Measurements from ENCODE around the gene DNAJC5.
"Not testable (repeated sequence)": the region's sequence is repeated elsewhere in the genome, so short reads cannot be mapped to it uniquely, and the experiment has no call there.

DNAJC5 gene

DNA sequence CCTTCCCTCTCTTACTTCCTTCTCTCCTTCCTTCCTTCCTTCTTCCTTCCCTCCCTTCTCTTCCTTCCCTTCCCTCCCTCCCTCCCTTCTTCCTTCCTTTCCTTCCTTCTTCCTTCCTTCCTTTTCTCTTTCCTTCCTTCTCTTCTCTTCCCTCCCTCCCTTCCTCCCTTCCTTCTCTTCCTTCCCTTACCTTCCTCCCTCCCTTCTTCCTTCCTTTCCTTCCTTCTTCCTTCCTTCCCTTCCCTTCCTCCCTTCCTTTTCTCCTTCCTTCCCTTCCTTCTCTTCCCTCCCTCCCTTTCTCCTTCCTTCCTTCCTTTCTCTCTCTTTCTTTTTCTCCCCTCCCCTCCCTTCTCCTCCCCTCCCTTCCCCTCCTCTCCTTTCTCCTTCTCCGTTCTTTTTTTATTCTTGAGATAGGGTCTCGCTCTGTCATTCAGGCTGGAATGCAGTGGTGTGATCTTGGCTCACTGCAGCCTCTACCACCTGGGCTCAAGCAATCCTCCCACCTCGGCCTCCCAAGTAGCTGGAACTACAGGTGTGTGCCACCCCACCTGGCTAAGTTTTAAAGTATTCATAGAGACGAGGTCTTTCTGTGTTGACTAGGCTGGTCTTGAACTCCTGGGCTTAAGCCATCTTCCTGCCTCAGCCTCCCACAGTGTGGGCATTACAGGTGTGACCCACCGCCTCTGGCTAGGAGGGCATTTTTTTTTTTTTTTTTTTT, 75.9 kb downstream of the DNAJC5 start:
- DNase-seq = no peak
- peaks cover 10% of the 10 kb centered on the region for H3K36me3 Mint-ChIP-seq
- CTCF ChIA-PET = no interaction called here
- H3K27me3 Mint-ChIP-seq = peaks cover 19% of the 10 kb centered on the region
- no peak overlapping the region for H3K27ac Mint-ChIP-seq
- peak overlapping the region; percentile 68 for H3K4me3 Mint-ChIP-seq
- peaks cover 39% of the 10 kb centered on the region for H3K4me1 Mint-ChIP-seq
- no peaks in the 10 kb centered on the region for H3K9me3 Mint-ChIP-seq

- Mint-ChIP-seq H3K36me3 (peaks cover 15% of the 10 kb centered on the region), H3K27me3 (peaks cover 19% of the 10 kb centered on the region), H3K4me1 (peaks cover 50% of the 10 kb centered on the region)
- CTCF ChIA-PET = interaction anchor here (0.7 to 0.8 kb wide), 2 partner anchors 8 to 346 kb away, joined by 3 read pairs; no protein-coding TSS in a partner anchor
- not testable (repeated sequence) for H3K9me3 Mint-ChIP-seq, DNase-seq, H3K4me3 Mint-ChIP-seq, H3K27ac Mint-ChIP-seq
Measured at GRCh38 chr20:63971960-63972311, 77.0 kb downstream of the DNAJC5 start.

- Mint-ChIP-seq H3K4me3 (no peak overlapping the region), H3K4me1 (peaks cover 56% of the 10 kb centered on the region), H3K27ac (no peak overlapping the region), H3K27me3 (peaks cover 19% of the 10 kb centered on the region), H3K9me3 (no peaks in the 10 kb centered on the region), H3K36me3 (peaks cover 16% of the 10 kb centered on the region)
- no peak for DNase-seq
- CTCF ChIA-PET = interaction anchor here (0.7 to 1.8 kb wide), 7 partner anchors 8 to 433 kb away, joined by 3 to 7 read pairs (median 4); no protein-coding TSS in a partner anchor
Measured at GRCh38 chr20:63972312-63973159, 77.6 kb downstream of the DNAJC5 start.

DNA sequence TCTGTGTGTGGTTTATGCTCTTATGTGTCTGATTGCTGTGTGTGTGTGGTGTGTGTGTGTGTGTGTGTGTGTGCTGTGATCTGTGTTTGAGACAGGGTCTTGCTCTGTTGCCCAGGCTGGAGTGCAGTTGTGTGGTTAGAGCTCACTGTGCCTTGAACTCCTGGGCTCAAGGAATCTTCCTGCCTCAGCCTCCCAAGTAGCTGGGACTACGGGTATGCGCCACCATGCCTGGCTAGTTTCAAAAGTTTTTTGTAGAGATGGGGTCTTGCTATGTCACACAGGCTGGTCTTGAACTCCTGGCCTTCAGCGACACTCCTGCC, 78.2 kb downstream of the DNAJC5 start:
- Mint-ChIP-seq H3K4me1 (peaks cover 60% of the 10 kb centered on the region), H3K27ac (no peak overlapping the region), H3K36me3 (peaks cover 16% of the 10 kb centered on the region), H3K27me3 (peaks cover 19% of the 10 kb centered on the region), H3K4me3 (no peak overlapping the region), H3K9me3 (no peaks in the 10 kb centered on the region)
- CTCF ChIA-PET = interaction anchor here (0.9 to 2.8 kb wide), 13 partner anchors 9 to 531 kb away, joined by 3 to 17 read pairs (median 4); partner anchors contain the start of genes ARFRP1 and ZGPAT
- no peak for DNase-seq

GRCh38 chr20:63973636-63974401, 78.9 kb downstream of the DNAJC5 start:
- no peak overlapping the region for H3K4me3 Mint-ChIP-seq
- H3K9me3 Mint-ChIP-seq = no peaks in the 10 kb centered on the region
- CTCF ChIA-PET = interaction anchor here (0.9 to 2.8 kb wide), 15 partner anchors 9 to 532 kb away, joined by 3 to 17 read pairs (median 4); partner anchors contain the start of genes ARFRP1 and ZGPAT
- H3K4me1 Mint-ChIP-seq = peaks cover 58% of the 10 kb centered on the region
- peaks cover 16% of the 10 kb centered on the region for H3K27me3 Mint-ChIP-seq
- no peak overlapping the region for H3K27ac Mint-ChIP-seq
- DNase-seq = peak; percentile 82
- H3K36me3 Mint-ChIP-seq = peaks cover 16% of the 10 kb centered on the region

DNA sequence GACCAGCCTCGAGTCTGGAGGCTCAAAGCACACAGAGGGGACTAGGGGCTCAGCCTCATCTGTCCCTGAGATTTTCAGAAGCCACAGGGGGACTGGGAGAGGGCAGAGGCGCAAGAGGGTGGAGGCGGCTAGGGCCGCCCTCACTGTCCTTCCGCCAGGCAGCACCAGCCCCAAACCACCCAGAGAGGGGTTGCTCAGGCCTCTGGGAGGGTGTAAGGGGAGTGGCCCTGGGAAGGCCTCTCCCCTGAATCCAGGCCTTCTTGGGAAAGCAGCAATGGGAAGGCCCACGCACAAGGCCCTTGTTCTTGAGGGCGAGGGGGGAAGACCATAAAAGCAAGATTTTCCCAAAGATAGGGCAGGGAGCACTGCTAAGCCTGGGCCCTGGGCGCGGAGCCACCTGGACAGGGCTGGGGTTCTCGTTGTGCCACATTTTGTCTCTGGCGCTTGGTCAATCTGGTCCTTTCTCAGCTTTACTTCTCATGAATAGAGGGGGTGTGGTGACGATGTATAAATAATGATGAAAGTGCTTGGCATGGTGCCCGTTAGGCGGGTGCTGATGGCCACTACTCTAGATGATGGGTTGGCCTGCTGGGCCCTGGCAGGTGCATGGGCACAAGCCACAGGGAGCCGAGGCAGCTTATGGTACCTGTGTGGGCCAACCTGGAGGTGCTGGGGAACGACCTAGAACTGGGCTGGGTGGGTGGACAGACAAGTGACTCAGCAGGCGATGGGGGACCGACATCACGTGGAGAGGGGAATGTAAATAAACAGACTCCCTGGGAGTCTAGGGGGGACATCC, 79.7 kb downstream of the DNAJC5 start:
- Mint-ChIP-seq H3K36me3 (peaks cover 16% of the 10 kb centered on the region), H3K27ac (no peak overlapping the region), H3K9me3 (no peaks in the 10 kb centered on the region), H3K4me3 (no peak overlapping the region), H3K27me3 (peaks cover 13% of the 10 kb centered on the region), H3K4me1 (peaks cover 55% of the 10 kb centered on the region)
- CTCF ChIA-PET = interaction anchor here (0.9 to 2.8 kb wide), 11 partner anchors 8 to 533 kb away, joined by 3 to 17 read pairs (median 4); partner anchors contain the start of genes ARFRP1, TPD52L2 and ZGPAT
- no peak for DNase-seq

DNA sequence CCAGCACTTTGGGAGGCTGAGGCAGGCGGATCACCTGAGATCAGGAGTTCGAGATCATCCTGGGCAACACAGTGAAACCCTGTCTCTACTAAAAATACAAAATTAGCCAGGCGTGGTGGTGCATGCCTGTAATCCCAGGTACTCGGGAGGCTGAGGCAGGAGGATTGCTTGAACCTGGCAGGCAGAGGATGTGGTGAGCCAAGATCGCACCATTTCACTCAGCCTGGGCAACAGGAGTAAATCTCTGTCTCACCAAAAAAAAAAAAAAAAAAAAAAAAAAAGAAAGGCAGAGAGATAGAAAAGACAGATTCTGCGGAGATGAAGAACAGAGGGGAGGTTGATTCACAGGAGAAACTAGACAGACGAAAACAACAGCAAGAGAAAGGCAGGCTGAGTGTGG, 81.6 kb downstream of the DNAJC5 start:
- CTCF ChIA-PET = interaction anchor here (1.4 to 2.0 kb wide), 3 partner anchors 29 to 439 kb away, joined by 4 to 17 read pairs (median 4); no protein-coding TSS in a partner anchor
- DNase-seq, H3K27me3 Mint-ChIP-seq, H3K9me3 Mint-ChIP-seq: not testable (repeated sequence)
- H3K36me3 Mint-ChIP-seq = peaks cover 16% of the 10 kb centered on the region
- H3K4me3 Mint-ChIP-seq = peak overlapping the region; percentile 5
- H3K27ac Mint-ChIP-seq = peak overlapping the region; percentile 69
- H3K4me1 Mint-ChIP-seq = peaks cover 68% of the 10 kb centered on the region

GRCh38 chr20:63976980-63977738, 82.2 kb downstream of the DNAJC5 start:
- Mint-ChIP-seq H3K4me3 (peak overlapping the region; percentile 78), H3K9me3 (no peaks in the 10 kb centered on the region), H3K4me1 (peaks cover 69% of the 10 kb centered on the region), H3K36me3 (peaks cover 19% of the 10 kb centered on the region), H3K27me3 (no peaks in the 10 kb centered on the region), H3K27ac (peak overlapping the region; percentile 89)
- DNase-seq = no peak
- CTCF ChIA-PET = interaction anchor here (0.6 to 2.0 kb wide), 3 partner anchors 13 to 61 kb away, joined by 3 to 17 read pairs (median 4); no protein-coding TSS in a partner anchor

- peak overlapping the region; percentile 89 for H3K27ac Mint-ChIP-seq
- no peaks in the 10 kb centered on the region for H3K27me3 Mint-ChIP-seq
- CTCF ChIA-PET = interaction anchor here (0.6 to 2.0 kb wide), 3 partner anchors 12 to 61 kb away, joined by 3 to 17 read pairs (median 4); no protein-coding TSS in a partner anchor
- H3K36me3 Mint-ChIP-seq = peaks cover 23% of the 10 kb centered on the region
- H3K4me3 Mint-ChIP-seq = peak overlapping the region; percentile 78
- no peaks in the 10 kb centered on the region for H3K9me3 Mint-ChIP-seq
- H3K4me1 Mint-ChIP-seq = peaks cover 69% of the 10 kb centered on the region
- DNase-seq = peak; percentile 61
Measured at GRCh38 chr20:63977739-63978276, 82.9 kb downstream of the DNAJC5 start.

DNA sequence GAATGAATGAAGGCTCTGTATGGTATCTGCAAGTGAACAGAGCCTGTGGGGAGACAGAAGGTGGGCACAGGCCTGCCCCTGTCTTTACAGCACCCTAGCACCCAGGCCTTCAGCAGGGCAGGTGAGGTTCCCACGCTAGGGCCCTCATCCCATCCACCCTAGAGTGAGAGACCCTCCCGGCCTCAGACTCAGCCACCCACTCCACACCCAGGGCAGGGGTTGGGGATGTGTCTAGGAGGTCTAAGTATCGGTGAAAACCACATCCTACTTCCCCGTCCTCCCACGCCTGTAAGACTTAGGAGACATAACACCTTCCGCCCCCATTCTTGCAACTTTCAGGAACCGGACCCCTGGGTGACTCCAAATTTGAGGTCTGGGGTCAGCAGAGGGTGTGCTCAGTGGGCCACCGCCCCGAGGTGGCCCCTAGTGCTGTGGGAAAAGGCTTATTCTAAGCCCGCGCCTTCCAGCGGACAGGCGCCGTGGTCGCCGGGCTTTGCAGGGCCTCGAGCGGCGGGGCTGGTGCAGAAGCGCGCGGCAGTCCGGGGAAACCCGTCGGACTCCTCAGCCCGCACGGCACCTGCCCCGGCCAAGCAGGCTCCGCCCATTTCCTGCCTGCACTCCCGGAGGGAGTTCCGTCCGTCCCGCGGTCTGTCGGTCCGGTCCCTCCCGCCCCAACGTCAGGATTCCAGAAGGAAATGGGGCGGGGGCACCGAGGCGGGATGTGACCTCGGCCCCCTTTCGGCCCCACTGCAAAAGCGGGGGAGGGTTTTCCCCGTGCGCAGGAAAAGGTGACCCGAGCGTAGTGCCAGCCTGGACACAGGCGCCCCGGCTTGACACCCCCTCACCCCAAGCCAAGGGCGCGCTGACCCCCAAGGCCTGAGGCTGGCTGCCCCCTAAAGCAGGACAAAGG, 83.6 kb downstream of the DNAJC5 start:
- H3K4me1 Mint-ChIP-seq = peaks cover 70% of the 10 kb centered on the region
- H3K9me3 Mint-ChIP-seq = no peaks in the 10 kb centered on the region
- H3K4me3 Mint-ChIP-seq = peak overlapping the region; percentile 78
- peak overlapping the region; percentile 89 for H3K27ac Mint-ChIP-seq
- CTCF ChIA-PET = interaction anchor here (0.6 to 2.3 kb wide), 6 partner anchors 11 to 100 kb away, joined by 3 to 89 read pairs (median 12); partner anchors contain the start of genes C20orf204, OPRL1 and RGS19
- H3K27me3 Mint-ChIP-seq = no peaks in the 10 kb centered on the region
- peak; percentile 72 for DNase-seq
- peaks cover 27% of the 10 kb centered on the region for H3K36me3 Mint-ChIP-seq

DNA sequence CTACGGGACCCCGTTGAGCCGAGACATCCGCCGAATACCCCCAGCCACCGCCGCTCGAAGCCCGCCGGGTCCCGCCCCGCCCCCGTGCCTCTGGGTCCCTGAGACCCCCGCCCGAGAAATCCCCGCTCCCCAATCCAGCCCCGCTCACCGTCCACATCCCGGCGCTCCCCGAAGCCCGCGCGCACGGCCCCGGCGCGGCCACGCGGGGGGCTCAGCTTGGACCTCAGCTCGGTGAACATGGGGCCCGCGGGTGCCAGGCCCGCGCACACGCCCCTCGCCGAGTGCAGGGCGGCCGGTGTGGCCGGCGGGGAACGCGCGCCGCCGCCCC, 84.3 kb downstream of the DNAJC5 start:
- Mint-ChIP-seq H3K27me3 (no peaks in the 10 kb centered on the region), H3K36me3 (peaks cover 25% of the 10 kb centered on the region), H3K27ac (peak overlapping the region; percentile 89), H3K4me3 (peak overlapping the region; percentile 78), H3K4me1 (peaks cover 66% of the 10 kb centered on the region), H3K9me3 (no peaks in the 10 kb centered on the region)
- CTCF ChIA-PET = interaction anchor here (1.4 to 2.3 kb wide), 7 partner anchors 29 to 100 kb away, joined by 4 to 89 read pairs (median 9); partner anchors contain the start of genes C20orf204, OPRL1 and RGS19
- no peak for DNase-seq
